Mucosa of descending colon (tissue), 3 donors: ENCODE measurements around the gene HOXD10. TPM values are rescaled to one million over a fixed set of nuclear protein-coding genes. Genes with fewer than 3 reads are reported as not detected.

ENCODE experiments used
- ATAC-seq: fragments of 200-7000 bp; cut with Tn5 transposase; one replicate; pipeline ENCODE4 v1.9.1; 2020; ENCODE audit warnings: mild to moderate bottlenecking, moderate library complexity
- DNase-seq, 3 donors: peaks; one replicate each; pipeline ENCODE4 v3.0.0-alpha.2; 2020
- H3K36me3 ChIP-seq: fragments of 200-600 bp; one replicate; pipeline ENCODE4 v1.8.0; 2021; ENCODE audit warnings: low read depth, mild to moderate bottlenecking
- H3K4me1 ChIP-seq: fragments of 200-600 bp; one replicate; pipeline ENCODE4 v1.8.0; 2021; ENCODE audit warnings: low read depth, mild to moderate bottlenecking
- H3K4me3 ChIP-seq: fragments of 200-600 bp; one replicate; pipeline ENCODE4 v1.8.0; 2021; ENCODE audit warnings: mild to moderate bottlenecking
- H3K9me3 ChIP-seq: fragments of 200-600 bp; one replicate; pipeline ENCODE4 v1.8.0; 2021; ENCODE audit warnings: mild to moderate bottlenecking
- CTCF ChIP-seq: fragments of 200-600 bp; IDR thresholded peaks from one replicate; pipeline ENCODE4 v1.8.0; 2022; ENCODE audit warnings: antibody characterized with exemption, mild to moderate bottlenecking
- intact Hi-C, 2 donors: fragments of 100-400 bp; cut with DNase I in 1 of 2; cut with micrococcal nuclease in 1 of 2; formaldehyde crosslinking; loops; one replicate each; pipeline versions ENCODE4 v1.11.0 to v1.11.1; 2022; cut with DNase I, micrococcal nuclease
- total RNA-seq, 3 donors: library from RNA; stranded (reverse); fragmentation: NEBNext Ultra II Directional in 2 of 3; extraction: Animal tissue kit (Norgen Biotek cat#: 25700) in 2 of 3; gene quantifications; one replicate each; pipeline versions ENCODE4 v1.2.1 to v1.2.4, GENCODE V29; 2021 to 2023
- donor health status: DM: no; HTN: no; CAD: no; lungs with moderate emphysema.
- donor health status: DM: no; HTN: no; CAD: no.
- donor health status: DM: no; HTN: yes; CAD: no.

HOXD10 gene
- total RNA-seq, 3 donors from 2014 or later = 1.8 to 4.1 (median 3.0) TPM

- no peaks in the 10 kb centered on the region for H3K9me3 ChIP-seq
- H3K4me3 ChIP-seq = no peak overlapping the region
- intact Hi-C loops = no loop called here
- H3K4me1 ChIP-seq = peaks cover 15% of the 10 kb centered on the region
- no peaks in the 10 kb centered on the region for H3K36me3 ChIP-seq
- DNase-seq = no peak
- ATAC-seq = no peak
- no peak for TF ChIP-seq CTCF
Measured at GRCh38 chr2:176160251-176160985, 43.8 kb downstream of the HOXD10 start.

DNA sequence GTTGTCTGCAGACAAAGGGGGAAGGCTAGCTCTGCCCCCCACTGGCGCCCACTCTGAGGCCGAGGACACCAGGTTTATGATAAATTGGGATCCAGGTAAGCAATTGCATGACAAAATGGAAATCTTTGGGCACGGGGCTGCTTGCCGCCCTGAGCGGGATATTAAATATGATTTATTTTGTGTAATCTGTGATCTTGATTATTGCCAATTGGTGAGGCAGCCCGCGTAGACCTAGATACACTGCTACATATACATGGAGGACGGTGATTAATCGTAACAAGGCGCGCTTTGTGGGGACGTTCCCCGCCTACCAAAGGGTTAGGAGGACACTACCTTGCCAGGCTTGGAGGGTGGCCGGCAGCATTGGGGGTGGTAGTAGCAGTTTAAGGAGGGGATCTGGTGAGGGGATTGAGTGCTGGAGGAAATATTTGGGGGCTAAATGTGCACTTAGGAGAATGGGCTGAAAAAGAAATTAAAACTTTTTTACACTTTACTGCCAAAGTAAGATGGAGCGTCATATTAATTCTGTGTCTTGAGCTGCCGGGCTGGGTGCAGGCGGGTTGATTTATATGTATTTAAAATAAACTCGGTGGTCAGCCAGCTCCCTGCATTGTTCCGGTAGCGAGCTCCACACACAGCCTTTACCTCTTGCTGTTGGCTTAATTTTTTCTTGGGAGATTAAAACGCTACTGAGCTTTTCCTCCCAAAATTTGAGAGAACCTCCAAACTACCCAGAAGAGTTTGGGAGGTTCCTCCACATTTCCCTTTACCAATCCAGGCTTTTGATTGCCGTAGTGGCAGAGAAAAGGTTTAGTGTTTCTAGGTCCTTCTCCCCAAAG, 44.6 kb downstream of the HOXD10 start:
- no peaks in the 10 kb centered on the region for H3K9me3 ChIP-seq
- DNase-seq = no peak
- H3K4me3 ChIP-seq = no peak overlapping the region
- no peak for TF ChIP-seq CTCF
- intact Hi-C loops = no loop called here
- ATAC-seq = no peak
- peaks cover 15% of the 10 kb centered on the region for H3K4me1 ChIP-seq
- H3K36me3 ChIP-seq = no peaks in the 10 kb centered on the region

GRCh38 chr2:176161825-176162626, 45.4 kb downstream of the HOXD10 start:
- H3K4me3 ChIP-seq = no peak overlapping the region
- H3K9me3 ChIP-seq = no peaks in the 10 kb centered on the region
- DNase-seq = no peak
- no peaks in the 10 kb centered on the region for H3K36me3 ChIP-seq
- no peak for TF ChIP-seq CTCF
- H3K4me1 ChIP-seq = peaks cover 10% of the 10 kb centered on the region
- ATAC-seq = no peak
- intact Hi-C loops = no loop called here

DNA sequence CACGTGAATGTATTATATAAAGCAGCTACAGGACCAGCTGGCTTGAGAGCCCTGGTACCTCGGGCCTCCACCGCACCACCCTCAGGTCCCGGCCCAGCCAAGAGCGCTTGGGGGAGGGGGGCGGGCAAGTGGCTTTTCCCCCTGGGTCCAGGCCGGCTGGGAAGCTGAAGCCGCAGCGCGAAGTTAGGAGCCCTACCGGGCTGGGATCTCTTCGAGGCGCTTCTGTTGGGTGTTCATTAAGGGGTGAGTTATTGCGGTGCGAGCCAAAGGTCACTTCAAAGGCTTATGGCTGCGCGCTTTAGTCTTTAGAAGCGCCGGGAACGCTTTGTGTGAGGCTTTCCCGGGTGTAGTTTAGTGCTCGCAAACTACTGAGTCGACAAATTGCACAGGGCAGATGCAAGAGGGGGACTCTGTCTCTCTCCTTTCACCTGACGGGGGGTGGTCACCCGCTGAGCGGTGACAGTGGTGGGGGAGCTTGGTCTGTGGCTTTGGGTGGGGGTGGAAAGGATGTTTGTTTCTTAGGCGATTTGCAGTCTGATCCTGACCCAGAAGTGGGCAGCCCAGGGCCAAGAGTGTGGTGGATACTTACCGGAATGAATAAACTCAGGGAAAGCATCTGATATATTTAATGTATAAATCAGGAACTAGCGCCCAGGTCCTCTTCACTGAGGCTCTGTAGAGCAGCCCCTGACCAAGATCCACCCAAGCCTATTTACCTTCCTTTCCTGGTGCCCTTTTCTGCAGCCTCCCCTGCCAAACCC, 46.5 kb downstream of the HOXD10 start:
- Histone ChIP-seq H3K36me3 (no peaks in the 10 kb centered on the region), H3K9me3 (no peaks in the 10 kb centered on the region), H3K4me1 (peaks cover 6% of the 10 kb centered on the region), H3K4me3 (no peak overlapping the region)
- TF ChIP-seq CTCF = no peak
- DNase-seq (peak in 1 of 3 donors; percentile 34), ATAC-seq (peak; percentile 42)
- intact Hi-C loops = no loop called here

- H3K4me1 ChIP-seq = peaks cover 3% of the 10 kb centered on the region
- H3K4me3 ChIP-seq = no peak overlapping the region
- no peaks in the 10 kb centered on the region for H3K36me3 ChIP-seq
- DNase-seq = no peak
- ATAC-seq = no peak
- intact Hi-C loops = no loop called here
- TF ChIP-seq CTCF = no peak
- no peaks in the 10 kb centered on the region for H3K9me3 ChIP-seq
Measured at GRCh38 chr2:176163672-176164056, 47.1 kb downstream of the HOXD10 start.
